ENCODE data around the gene TMEM62.

DNA sequence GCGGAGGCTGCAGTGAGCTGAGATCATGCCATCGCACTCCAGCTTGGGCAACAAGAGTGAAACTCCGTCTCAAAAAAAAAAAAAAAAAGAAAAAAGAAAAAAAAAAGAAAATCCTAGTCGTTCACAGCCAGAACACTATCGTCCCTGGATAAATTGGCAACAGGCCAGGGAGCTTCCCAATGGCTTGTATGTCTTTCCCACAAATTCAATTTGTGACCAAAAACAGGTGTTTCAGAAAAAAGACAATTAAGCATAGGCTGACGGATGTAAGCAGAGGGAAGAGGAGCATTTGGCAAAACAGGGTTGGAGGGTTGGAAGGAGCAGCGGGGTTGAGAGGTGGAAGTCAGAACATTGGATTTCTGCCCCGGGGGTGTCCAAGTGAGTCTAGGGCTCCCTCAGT is 78.9 kb downstream of the TMEM62 start:
- no peak for TF ChIP-seq CTCF (optimal IDR thresholded peaks at IDR 0.05 in 1 of 3, IDR thresholded peaks at IDR 0.05 in 1 of 3, conservative IDR thresholded peaks at IDR 0.05 in 1 of 3; ENCODE audit: extremely low read depth in 1 of 3, insufficient read depth in 2 of 3, low read length in 3 of 3)
- TF ChIP-seq EZH2 (IDR thresholded peaks at IDR 0.05; ENCODE audit: low read length), result no peak
